Smooth muscle cell of the brain vasculature (primary cell): ENCODE data around the gene GMPR.
"Not testable (repeated sequence)": the region's sequence is repeated elsewhere in the genome, so short reads cannot be mapped to it uniquely, and the experiment has no call there.

ENCODE experiments used
- DNase-seq: peaks from one replicate; pipeline ENCODE4 v3.0.0-alpha.2; 2012; ENCODE audit warnings: low read depth, low spot score

GMPR gene

DNA sequence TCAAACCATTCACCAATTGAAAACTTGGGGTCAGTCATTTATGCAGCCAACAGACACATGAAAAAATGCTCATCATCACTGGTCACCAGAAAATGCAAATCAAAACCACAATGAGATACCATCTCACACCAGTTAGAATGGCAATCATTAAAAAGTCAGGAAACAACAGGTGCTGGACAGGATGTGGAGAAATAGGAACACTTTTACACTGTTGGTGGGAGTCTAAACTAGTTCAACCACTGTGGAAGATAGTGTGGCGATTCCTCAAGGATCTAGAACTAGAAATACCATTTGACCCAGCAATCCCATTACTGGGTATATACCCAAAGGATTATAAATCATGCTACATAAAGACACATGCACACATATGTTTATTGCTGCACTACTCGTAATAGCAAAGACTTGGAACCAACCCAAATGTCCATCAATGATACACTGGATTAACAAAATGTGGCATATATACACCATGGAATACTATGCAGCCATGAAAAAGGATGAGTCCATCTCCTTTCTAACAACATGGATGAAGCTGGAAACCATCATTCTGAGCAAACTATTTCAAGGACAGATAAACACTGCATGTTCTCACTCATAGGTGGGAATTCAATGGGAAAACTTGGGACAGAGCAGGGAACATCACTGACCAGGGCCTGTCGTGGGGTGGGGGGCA is 13.2 kb upstream of the GMPR start:
- DNase-seq: not testable (repeated sequence)

DNA sequence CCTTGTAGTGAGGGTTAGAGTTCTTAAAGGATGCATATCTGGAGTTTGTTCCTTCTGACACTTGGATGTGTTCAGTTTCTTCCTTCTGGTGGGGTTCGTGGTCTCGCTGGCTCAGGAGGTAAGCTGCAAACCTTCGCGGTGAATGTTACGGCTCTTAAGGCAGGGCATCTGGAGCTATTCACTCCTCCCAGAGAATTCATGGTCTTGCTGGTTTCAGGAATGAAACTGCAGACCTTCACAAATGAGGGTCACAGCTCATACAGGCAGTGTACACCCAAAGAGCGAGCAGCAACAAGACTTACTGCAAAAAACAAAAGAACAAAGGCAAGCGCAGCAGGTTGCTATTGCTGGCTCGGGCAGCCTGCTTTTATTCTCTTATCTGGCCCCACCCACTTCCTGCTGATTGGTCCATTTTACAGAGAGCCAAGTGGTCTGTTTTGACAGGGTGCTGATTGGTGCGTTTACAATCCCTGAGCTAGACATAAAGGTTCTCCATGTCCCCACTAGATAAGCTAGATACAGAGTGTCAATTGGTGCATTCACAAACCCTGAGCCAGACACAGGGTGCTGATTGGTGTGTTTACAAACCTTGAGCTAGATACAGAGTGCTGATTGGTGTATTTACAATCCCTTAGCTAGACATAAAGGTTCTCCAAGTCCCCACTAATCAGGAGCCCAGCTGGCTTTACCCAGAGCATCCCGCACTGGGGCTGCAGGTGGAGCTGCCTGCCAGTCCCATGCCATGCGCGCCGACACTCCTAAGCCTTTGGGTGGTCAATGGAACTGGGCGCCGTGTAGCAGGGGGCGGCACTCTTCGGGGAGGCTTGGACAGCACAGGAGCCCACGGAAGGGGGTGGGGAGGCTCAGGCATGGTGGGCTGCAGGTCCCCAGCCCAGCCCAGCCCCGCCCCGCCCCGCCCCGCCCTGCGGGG is 12.0 kb upstream of the GMPR start:
- DNase-seq: not testable (repeated sequence)

DNA sequence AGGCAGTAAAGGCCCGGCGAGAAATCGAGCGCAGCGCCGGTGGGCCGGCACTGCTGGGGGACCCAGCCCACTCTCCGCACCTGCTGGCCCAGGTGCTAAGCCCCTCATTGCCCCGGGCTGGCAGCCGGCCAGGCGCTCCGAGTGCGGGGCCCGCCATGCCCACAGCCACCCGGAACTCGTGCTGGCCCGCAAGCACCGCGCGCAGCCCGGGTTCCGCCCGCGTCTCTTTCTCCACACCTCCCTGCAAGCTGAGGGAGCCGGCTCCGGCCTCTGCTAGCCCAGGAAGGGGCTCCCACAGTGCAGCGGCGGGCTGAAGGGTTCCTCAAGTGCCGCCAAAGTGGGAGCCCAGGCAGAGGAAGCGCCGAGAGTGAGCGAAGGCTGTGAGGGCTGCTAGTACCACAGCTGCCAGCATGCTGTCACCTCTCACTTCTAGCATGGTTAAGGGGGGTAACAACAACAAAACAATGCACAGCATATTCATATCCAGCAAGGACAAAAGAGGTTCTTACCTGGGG is 11.3 kb upstream of the GMPR start:
- DNase-seq: no peak

GRCh38 chr6:16227605-16228004 is 10.8 kb upstream of the GMPR start:
- DNase-seq: no peak

DNA sequence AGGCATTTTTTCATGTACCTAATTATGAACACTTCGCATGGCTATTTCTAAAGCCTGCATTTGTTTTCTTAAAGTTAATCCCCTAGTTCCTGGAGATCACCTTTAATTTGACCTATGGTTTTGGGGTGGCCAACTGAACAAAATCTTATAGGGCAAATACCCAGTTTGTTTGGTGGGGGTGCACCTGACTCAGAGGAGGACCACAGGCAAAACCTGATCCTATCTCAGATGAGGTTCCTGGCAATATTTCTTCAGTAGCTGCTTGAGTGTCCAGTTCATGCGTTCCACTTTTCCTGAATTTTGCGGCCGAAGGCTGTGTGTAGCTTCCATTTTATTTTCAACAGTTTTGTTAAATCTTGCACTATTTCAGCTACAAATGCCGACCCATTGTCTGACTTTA is 10.3 kb upstream of the GMPR start:
- DNase-seq: no peak

- DNase-seq: no peak
These were observed 9.4 kb upstream of the GMPR start for GRCh38 chr6:16228709-16229665.

- no peak for DNase-seq
These were observed 8.7 kb upstream of the GMPR start for GRCh38 chr6:16229700-16230099.

GRCh38 chr6:16230953-16231352 is 7.4 kb upstream of the GMPR start:
- DNase-seq: no peak

- DNase-seq: no peak
These were observed 6.3 kb upstream of the GMPR start for GRCh38 chr6:16232086-16232485.

DNA sequence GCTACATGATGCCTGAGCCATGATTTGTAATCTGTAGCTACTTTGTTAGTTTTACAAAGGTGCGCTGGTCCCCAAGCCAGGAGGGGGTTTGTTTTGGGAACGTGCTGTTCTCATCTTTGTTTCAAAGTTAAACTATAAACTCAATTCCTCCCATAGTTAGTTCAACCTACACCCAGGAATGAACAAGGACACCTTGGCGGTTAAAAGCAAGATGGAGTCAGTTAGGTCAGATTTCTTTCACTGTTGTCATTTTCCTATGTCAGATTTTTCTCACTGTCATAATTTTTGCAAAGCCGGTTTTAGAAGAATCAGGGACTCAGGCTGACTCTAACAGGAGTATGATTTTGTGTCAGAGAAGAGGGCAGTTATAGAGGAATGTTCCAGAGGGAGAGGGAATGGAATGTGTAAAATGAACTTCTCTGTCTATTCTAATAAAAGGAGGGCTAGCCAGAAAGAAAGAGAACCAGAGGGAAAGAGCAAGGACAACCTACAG is 2.3 kb upstream of the GMPR start:
- no peak for DNase-seq

DNA sequence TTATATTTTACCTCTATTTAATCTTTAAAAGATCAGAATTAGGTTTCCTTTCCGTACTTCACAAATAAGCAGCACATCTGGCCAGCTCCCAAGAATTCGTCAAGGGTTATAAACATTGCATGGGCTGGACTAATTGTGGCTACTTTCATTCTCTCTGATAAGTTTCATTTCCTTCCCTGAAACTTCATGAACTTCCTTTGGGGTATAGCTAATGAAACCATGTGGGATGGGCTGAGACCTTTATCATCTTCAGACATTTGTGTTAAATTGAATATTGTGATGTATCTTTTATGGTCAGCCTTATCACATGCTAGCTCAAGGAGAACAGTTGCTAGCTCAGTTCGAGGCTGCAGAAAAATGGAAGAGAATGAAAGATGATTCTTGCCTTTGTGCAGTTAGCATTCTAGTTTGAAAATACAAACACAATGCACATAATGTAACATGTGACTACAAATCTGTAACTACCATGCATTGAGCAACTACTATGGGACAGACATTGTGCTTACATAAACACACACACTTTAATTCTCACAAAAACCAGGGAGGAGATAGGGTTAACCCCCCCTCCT is 1.7 kb upstream of the GMPR start:
- DNase-seq: no peak

GRCh38 chr6:16237242-16237641 is 1.1 kb upstream of the GMPR start:
- no peak for DNase-seq

GRCh38 chr6:16238963-16239797 is 793 bp downstream of the GMPR start:
- no peak for DNase-seq

DNA sequence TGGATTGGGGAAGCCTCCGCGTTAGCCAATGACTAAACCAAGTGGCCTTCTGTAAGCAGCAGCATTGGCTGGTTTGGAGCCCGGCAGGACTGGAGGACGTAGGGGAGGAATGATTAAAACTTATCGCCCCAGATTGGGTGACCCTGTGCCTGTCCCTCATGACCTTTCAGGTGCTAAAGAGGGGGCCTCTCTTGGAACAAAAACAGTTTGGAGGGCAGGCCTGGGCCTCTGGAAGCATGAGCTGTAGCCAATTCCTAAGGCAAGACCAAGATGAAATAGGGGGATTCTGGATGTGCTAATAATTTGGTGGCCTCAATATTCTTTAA is 1.4 kb downstream of the GMPR start:
- DNase-seq: no peak

- DNase-seq: no peak
These were observed 2.4 kb downstream of the GMPR start for GRCh38 chr6:16240589-16241320.

GRCh38 chr6:16241321-16241689 is 2.9 kb downstream of the GMPR start:
- no peak for DNase-seq

DNA sequence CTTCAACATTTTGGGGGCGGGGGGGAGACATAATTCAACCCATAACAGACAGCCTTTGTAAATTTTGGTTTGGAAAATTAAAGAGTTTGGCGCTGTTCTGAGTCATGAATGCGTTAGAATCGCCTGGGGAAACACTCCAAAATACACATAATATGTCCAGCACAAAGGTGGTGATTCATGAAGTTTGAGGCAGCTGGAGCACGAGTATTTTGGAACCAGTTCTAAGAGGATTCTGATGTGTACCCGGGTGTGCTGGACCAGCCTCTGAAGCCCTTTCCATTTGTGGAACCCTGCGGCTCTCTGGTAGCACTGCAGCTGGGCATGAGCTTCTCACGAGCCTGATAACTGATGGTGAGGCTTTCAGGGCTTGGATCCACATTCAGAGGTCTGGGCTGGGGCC is 4.7 kb downstream of the GMPR start:
- no peak for DNase-seq

- DNase-seq: no peak
These were observed 5.3 kb downstream of the GMPR start for GRCh38 chr6:16243664-16244063.

GRCh38 chr6:16244446-16244845 is 6.1 kb downstream of the GMPR start:
- DNase-seq: no peak
